Measurements from ENCODE around the gene RGS3.

The RGS3 gene

GRCh38 chr9:113583511-113584427 is 120.2 kb downstream of the RGS3 start:
- DNase-seq (ENCODE audit: low read depth in 2 of 3, low spot score in 2 of 3): no peak

- DNase-seq (ENCODE audit: low read depth in 2 of 3, low spot score in 2 of 3): no peak
Measured at GRCh38 chr9:113584428-113585084, 121.0 kb downstream of the RGS3 start.

- no peak for DNase-seq (ENCODE audit: low read depth in 2 of 3, low spot score in 2 of 3)
Measured at GRCh38 chr9:113585085-113585442, 121.5 kb downstream of the RGS3 start.

GRCh38 chr9:113585555-113585954 is 122.0 kb downstream of the RGS3 start:
- no peak for DNase-seq (ENCODE audit: low read depth in 2 of 3, low spot score in 2 of 3)

GRCh38 chr9:113587471-113588031 is 124.0 kb downstream of the RGS3 start:
- DNase-seq (ENCODE audit: low read depth in 2 of 3, low spot score in 2 of 3): no peak

GRCh38 chr9:113588242-113588810 is 124.8 kb downstream of the RGS3 start:
- DNase-seq (ENCODE audit: low read depth in 2 of 3, low spot score in 2 of 3): no peak

GRCh38 chr9:113588936-113589335 is 125.4 kb downstream of the RGS3 start:
- no peak for DNase-seq (ENCODE audit: low read depth in 2 of 3, low spot score in 2 of 3)

- no peak for DNase-seq (ENCODE audit: low read depth in 2 of 3, low spot score in 2 of 3)
Measured at GRCh38 chr9:113589407-113589806, 125.9 kb downstream of the RGS3 start.

- DNase-seq (ENCODE audit: low read depth in 2 of 3, low spot score in 2 of 3): no peak
Measured at GRCh38 chr9:113589890-113590289, 126.4 kb downstream of the RGS3 start.

GRCh38 chr9:113590389-113590788 is 126.9 kb downstream of the RGS3 start:
- DNase-seq (ENCODE audit: low read depth in 2 of 3, low spot score in 2 of 3): no peak

GRCh38 chr9:113590991-113591898 is 127.7 kb downstream of the RGS3 start:
- DNase-seq (ENCODE audit: low read depth in 2 of 3, low spot score in 2 of 3): peak in 2 of 3 experiments; percentile 62 to 69

- no peak for DNase-seq (ENCODE audit: low read depth in 2 of 3, low spot score in 2 of 3)
Measured at GRCh38 chr9:113591899-113592625, 128.5 kb downstream of the RGS3 start.

- no peak for DNase-seq (ENCODE audit: low read depth in 2 of 3, low spot score in 2 of 3)
Measured at GRCh38 chr9:113592876-113593575, 129.5 kb downstream of the RGS3 start.

- DNase-seq (ENCODE audit: low read depth in 2 of 3, low spot score in 2 of 3): no peak
Measured at GRCh38 chr9:113593682-113594281, 130.3 kb downstream of the RGS3 start.

- no peak for DNase-seq (ENCODE audit: low read depth in 2 of 3, low spot score in 2 of 3)
Measured at GRCh38 chr9:113594484-113595299, 131.2 kb downstream of the RGS3 start.

- DNase-seq (ENCODE audit: low read depth in 2 of 3, low spot score in 2 of 3): no peak
Measured at GRCh38 chr9:113596616-113597320, 133.2 kb downstream of the RGS3 start.

GRCh38 chr9:113597390-113598241 is 134.1 kb downstream of the RGS3 start:
- no peak for DNase-seq (ENCODE audit: low read depth in 2 of 3, low spot score in 2 of 3)
